ENCODE measurements around the gene TMEM117.
A peak's percentile ranks its signal among the peaks of the same experiment; 100 is the strongest.

Gene TMEM117

DNA sequence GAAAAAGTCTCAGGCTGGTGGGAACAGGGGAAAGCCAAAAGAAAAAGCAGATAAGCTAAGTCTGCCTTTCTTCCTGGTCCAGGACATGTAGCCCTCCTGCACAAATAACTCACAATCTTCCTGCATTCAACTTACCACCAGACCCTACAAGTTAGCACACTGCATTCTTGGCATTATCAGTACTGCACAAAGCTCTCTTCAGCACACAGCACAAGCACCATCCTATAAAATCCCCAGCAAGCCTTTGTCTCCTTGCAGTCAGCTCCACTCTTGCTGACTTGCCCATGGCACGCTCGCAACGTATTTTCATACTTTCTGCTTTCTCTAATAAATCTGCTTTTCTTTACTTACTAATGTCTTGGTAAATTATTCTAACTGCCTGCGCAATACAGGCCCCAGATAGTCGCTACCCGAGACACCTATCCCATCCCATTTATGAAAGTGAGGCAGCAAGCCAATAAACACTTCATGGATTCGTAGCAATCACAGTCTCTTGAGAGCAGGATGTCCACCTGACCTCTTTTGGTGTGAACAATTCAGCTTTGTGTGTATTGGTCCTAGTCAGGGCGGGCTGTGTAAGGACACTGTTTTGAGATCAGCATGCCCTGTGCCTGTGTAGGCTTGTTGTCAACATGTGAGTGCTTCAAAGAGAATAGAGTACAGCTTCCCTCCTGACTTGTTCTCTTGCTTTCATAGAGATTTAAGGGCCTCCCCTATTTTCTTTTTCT lies 49.0 kb downstream of the TMEM117 start:
- DNase-seq (ENCODE audit: low spot score) = no peak

DNA sequence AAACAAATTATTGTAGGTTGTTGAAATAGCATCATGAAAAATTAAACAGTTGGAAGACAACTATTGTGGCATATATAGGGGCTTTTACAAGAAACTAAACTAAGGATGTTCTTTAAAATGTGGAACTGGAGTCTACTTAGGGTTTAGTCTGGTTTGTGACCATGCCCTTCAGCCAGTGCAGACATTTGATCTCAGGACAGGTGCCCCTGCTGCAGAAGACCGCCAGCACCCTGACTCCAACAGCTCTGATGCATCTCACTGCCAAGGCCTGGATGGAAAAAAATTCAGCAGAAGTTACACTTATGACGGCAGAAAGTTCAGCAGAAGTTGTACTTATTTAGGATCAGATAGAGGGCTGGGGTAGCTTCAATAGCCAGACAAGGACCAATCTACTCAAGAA lies 51.5 kb downstream of the TMEM117 start:
- DNase-seq (ENCODE audit: low spot score) = no peak

DNA sequence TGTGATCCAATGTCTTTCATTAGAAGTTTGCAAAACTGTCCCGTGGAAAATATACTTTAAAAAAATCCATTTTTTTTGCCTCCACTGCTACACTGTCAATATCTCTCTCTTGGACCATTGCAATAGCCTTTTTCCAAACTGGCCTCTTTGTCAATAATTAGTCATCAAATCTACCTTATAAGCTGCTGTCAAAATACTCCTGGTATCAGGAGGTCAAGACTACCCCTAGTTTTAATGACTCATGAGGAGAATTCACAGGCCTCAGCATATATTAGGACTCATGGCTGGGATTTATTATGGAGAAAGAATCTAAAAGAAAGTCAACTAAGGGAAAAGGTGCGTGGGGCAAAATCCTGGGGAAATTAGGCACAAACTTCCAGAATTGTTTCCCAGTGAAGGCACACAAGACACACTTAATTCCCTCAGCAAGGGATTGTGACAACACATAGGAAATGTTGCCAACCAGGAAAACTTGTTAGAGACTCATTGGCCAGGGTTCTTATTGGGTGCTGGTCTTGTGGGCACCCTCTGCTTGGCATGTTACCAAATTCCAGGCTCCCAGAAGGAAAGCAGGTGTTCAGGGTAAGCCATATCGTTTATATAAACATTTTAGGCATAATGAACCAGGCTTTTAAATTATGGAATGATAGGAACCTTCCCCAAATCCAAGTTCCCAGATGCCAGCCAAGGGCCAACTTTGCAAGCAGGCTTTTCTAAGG lies 56.1 kb downstream of the TMEM117 start:
- no peak for DNase-seq (ENCODE audit: low spot score)

DNA sequence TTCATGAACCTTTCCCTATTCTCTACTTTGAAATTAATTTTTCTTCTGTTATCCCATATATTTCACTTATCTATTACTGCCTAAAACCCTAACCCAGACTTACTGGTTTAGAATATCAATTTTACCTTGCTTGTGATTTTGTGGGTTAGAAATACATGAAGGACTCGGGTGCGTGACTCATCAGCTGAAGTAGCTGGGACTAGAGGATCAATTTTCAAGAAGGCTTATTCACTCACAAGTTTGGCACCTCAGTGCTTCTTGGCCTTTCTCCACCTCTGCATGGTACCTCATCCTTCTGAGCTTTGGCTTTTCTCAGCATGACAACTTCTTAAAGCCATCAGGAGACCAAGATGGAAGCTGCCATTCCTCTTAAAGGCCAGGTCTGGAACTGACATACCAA lies 57.8 kb downstream of the TMEM117 start:
- DNase-seq (ENCODE audit: low spot score) = no peak

DNA sequence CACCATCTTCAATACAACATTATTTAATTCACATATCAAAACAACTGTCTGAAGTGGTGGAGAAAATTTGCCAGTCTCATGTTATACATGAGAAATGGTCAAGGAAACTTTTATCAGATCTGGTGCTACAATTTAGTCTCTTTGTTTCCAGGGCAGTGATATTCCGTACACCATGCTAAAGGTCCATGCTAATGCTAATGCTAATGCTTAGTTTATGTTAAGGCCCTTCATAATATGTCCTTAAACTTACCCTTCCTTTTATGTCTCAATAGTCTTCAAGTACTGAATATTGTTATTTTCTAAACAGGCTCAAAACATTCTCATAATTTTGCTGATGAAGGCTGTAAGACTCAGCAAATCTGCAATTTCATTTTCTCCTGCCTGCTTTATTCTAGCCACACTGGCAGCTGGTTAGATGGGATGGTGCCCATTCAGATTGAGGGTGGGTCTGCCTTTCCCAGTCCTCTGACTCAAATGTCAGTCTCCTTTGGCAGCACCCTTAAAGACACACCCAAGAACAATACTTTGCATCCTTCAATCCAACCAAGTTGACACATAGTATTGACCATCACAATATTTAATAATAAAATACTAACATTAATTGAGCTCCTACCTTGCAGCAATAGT lies 59.8 kb downstream of the TMEM117 start:
- DNase-seq (ENCODE audit: low spot score) = no peak

DNA sequence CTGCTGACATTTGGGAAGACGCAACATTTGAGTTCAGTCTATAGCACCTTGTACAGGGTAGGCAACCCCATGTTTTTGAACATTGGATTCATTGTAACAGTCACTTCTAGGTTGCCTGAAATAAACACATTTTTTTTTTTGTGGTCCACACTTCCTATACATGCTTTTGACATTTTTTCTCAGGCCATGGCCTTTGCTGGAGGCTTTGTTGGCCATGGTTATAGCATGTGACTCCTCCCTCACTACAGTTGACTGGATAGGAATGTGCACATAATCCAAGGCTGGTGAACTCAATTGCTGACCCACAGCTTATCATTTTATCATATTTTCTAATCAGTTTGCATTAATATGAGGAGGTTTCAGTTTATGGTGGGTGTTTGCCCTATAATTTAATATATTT lies 60.6 kb downstream of the TMEM117 start:
- DNase-seq (ENCODE audit: low spot score) = peak; percentile 4

DNA sequence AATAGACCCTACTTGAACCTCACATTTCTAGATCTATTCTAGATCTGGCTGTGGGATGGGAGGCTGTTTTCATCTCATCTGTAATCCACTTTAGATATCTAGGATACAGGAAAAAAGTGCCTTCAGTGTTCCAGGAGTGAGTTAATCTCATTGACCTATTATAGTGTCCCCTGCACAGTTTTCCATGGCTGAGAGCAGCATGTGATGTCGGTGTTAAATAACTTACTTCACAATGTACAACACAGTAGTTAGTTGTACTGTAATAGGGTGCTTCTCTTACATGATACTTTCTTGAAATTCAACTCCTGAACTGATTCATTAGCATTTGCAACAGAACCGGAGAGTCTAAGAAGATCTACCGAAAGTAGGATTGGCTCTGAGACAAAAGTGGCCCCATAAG lies 62.6 kb downstream of the TMEM117 start:
- no peak for DNase-seq (ENCODE audit: low spot score)

DNA sequence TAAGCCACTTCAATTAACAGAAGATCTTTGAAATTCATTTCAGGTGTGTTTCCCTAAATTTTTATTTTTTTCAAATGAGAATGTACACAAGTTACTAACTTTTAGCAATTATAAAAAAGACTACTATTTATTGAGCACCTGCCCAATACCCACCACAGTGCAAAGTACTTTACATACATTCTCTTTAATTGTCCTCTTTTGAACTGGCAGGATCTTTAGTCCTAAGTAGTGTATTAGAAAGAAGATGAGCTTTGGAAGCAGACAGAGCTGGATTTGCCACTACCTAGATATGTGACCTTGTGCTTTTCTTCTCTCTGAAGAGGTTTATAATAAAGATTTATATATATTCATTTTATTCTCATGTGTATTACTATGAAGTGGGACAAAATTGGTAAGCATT lies 63.7 kb downstream of the TMEM117 start:
- no peak for DNase-seq (ENCODE audit: low spot score)

DNA sequence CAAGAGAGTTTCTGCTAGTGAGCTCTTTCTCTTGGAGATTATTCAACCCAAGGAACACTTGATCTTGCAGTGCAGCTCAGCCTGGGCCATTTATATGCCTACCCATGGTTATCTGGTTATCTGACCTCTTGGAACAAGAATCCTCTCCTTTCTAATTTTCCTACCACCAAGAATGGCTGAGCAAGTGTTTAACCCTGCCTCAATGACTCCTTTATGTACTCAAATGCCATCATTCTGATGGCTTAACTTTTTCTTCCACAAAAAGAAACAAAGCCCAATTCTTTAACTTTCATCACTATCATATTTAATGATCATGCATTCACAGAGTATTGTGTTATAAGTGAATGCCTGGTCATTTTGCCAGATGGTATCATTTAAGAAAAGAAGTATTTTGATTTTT lies 67.8 kb downstream of the TMEM117 start:
- no peak for DNase-seq (ENCODE audit: low spot score)

DNA sequence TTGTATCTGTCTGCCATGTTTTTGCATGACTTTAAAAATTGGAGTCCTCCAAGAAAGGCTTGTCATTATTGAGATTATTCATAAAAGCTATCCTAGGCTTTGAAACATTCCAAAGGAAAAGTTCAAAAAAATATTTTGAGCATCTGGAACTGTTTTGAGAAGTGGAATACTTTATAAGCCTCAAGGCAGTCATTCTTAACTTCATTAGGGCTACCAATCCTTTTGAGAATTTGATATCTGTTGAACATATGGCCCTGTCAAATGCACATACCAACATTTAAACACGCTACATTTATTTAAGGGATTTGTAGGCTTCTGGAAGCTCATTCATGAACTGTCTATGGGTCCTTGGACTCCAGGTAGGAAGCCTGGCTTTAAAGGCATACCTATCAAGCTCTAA lies 77.0 kb downstream of the TMEM117 start:
- no peak for DNase-seq (ENCODE audit: low spot score)

DNA sequence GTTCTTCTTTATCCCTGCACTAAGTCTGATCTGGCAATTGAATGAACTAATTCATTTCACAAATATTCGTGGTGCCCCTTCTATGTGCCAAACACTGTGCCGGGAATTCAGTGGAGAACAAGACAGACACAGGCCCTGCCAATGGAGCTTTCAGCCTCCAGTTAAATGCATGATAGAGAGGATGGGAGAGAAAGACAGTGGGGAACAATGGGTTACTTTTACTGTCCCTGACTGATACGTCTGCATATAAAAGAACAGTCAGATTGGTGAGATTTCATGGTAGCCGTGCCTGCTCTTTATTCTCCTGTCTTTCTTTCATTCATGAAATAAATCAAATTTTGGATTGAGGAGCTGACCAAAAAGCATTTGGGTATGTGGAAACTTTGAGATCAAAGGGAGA lies 78.5 kb downstream of the TMEM117 start:
- no peak for DNase-seq (ENCODE audit: low spot score)

DNA sequence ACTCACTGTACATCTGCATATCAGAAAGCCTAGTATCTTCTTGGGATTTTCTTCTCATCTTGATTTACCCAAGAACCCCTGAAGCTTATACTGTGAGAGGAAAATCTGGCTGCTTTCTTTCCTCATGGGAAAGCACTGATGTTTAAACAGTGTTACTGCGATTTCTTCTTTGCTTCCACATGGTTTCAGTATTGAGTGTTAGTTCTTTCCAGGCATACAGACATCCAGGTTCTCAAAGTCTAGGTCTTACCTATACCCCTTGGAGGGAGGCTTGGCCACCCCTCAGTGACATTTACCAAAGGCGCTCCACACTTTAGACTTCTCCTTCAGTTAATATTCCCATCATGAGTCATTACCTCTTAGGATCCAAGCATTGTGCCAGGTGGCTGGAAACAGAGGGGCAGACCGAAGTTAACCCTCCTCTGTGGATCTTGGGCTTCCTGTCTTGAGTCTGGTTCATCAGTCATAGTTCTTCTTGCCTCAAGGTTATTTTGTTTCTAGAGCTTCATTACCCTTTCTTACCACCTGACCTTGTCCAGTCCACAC lies 79.1 kb downstream of the TMEM117 start:
- DNase-seq (ENCODE audit: low spot score) = peak; percentile 27

DNA sequence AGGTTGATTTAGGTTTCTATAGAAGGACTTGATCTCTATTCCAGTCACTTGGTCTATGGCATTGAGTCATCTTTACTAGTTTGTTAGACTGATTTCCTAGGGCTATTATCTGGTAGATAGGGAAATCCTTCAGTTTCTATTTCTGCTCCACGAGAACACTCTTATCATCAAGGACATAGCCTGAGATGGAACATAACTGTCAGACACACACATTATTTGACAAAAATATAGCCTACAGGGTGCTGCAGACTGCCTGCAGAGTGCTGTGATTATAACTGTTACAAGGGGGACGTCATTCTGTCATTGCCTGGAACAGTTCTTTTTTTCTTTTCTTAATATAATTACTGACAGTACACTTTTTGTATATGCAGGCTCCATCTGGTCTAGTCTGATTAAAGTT lies 82.0 kb downstream of the TMEM117 start:
- DNase-seq (ENCODE audit: low spot score) = no peak

DNA sequence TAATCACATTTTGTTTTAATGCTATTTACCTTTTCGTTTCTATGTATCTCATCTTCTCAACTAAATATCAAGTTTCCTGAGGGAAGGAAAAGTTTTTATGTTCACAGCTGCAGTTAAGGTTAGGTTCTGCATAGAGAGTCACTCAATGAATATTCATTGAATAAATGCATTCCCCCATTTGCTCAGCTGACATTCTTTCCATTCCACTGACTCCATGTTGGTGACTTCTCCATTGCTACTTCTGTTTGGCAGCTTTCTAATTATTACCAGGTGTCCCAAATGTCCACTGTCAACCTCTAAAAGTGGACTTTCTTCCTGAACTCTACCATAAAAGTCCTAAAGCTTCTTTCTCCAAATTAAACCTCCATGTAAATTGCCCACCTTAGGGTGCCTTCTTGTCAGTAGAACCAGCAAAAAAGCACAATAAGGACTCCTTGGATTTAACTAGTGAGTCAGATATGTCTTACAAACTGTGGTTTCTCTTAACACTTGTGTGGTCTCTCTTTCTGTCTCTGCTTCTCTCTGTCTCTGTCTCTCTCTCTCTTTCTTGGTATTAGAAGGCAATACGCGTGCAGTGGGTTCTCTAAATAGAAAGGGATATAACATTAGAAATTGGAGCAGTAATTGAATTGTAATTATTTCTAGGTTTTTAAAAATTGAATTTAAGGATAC lies 85.9 kb downstream of the TMEM117 start:
- no peak for DNase-seq (ENCODE audit: low spot score)

DNA sequence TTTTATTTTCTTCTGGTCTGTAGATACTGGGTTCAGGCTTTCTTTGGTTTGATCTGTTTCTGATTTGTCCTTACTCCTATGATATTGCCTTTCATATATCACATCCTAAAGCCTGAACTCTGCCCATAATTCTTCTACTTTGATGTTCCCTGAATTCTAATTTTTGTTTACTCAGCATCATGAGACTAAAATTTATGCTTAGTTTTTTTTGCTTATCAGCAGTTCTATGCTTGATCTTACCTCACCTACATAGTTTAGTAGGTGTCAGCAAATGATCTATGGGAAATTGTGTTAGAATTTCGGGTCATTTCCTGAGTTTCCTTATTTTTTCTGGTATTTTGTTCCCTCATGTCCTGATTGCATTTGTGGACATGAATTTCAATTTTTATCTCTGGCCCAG lies 94.2 kb downstream of the TMEM117 start:
- DNase-seq (ENCODE audit: low spot score) = no peak

DNA sequence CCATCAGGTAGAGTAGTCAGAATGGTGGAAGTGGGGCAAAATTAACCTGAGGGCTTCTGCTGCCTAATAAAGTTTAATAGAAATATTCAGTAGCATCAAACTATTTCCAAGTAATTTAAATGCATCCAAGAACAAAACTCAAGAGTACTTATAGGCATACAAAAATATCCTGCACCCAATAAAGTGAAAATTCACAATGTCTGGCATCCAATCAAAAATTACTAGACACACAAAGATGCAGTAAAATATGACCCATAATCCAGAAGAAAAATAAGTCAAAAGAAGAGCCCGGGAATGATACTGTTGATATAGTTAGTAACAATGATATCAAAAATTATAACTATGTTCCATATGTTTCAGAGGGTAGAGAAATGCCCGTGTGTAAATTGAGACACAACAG lies 95.3 kb downstream of the TMEM117 start:
- DNase-seq (ENCODE audit: low spot score) = no peak

DNA sequence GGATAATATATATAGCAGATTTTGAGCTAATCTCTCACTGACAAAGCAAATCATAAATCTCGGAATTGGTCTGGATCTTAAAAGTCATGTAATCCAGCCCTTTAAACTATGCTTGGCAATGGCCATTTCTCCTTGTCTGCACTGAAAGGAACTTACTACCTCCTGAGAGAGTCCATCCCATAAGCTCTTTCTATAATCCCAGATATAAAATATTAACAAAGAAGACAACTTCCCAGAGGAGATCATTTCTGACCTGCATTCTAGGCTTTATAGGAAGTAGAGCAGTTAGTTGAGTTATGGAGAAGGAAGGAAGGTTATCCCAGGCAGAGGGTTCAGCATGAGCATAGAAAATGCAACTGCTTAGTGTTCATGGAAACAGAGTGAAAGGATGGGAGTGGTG lies 99.7 kb downstream of the TMEM117 start:
- DNase-seq (ENCODE audit: low spot score) = no peak

DNA sequence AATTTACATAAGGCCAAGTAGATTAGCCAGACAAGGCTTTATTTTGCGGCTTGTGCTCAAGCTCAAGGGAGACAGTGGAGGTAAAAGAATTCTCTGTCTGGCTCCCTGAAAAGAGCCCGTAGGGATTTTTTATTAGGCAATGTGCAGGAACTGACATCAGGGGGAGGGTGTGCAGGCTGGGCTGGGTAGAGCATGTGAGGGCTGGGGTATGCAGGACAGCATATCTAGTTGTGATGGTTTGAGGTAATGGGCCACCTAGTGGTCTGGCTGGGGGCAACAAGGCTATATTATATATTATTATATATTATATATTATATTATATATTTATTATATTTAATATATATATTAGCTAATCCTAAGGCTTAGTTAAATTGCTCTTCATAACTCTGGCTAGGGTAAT lies 102.1 kb downstream of the TMEM117 start:
- peak; percentile 5 for DNase-seq (ENCODE audit: low spot score)

DNA sequence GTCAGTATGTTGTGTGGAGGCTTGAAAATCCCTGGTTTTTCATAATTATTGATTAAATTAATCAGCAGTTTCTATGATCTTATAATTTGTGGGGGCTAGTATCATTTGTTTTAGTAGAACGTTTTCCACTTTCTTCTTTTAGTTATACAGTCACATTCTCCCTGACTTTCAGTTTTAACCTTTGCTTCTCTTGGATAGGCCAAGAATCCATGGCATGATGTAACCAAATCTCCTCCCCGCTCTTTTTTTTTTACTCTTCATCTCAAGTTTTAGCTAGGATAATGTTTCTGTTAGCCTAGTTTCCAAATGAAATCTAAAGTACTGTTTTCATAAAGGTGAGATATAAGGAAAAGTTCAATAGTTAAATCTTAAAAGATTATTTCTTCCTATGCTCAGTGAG lies 106.5 kb downstream of the TMEM117 start:
- no peak for DNase-seq (ENCODE audit: low spot score)

DNA sequence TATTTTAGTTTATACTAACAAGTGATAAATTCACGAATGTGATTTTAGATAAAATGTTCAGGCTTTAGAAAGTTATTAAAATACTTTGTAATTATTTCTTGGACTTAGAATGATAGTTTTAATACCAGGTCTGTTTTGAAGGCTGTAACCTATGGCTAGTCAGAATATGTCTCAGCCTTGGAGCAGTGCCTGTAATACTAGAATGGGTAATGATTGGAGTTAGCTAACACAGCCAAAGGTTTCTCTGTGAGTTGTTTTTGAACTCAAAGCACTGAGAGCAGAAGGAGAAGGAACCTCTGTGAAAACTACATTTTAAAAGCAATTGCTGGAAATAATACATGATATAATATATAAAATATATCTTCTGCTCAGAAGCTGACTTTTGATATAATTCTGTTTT lies 110.1 kb downstream of the TMEM117 start:
- DNase-seq (ENCODE audit: low spot score) = no peak

DNA sequence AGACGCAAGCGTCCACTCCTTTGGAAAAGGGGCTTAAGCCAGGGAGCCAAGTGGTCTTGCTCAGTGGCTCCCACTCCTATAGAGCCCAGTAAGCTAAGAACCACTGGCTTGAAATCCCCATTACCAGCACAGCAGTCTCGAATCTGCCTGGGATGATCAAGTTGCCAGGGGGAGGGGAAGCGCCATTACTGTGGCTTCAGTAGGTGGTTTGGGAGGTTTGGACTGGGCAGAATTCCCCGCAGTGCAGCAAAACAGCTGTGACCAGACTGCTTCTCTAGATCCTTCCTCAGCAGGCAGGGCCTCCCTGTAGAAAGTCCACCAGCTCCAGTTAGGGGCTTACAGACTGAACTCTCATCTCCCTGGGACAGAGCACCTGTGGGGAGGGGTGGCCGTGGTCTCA lies 115.4 kb downstream of the TMEM117 start:
- no peak for DNase-seq (ENCODE audit: low spot score)

DNA sequence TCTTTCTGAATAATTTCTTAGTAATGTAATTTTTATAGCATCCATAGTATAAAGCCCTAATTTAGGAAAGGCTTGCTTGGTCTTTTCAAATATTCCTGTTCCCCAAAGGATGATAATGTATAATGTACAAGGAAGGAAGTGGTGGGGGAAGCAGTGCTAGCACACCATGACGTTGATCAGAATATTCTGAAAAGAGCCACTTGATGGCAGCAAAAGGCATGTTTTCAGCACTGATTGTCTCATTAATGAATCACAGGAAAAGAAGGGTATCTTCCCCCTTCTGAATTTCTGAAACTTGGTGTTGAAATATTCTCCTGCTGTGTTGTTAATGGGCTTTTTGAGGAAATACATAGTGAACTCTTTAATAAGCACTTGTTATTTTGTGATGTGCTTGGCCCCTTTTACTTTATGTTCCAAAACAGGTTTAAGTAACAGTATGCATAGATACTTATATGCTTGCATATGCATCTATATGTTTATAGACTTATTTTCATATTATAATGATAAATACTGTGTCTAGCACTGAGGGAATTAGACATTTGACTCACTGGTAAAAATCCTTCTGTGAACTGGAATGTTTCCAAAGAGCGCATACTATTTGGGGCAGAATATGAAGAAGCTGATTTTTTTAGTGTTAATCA lies 122.0 kb downstream of the TMEM117 start:
- peak; percentile 33 for DNase-seq (ENCODE audit: low spot score)
